AG04449 (cell line): ENCODE data around the gene RBMX.
"Not testable (repeated sequence)": the region's sequence is repeated elsewhere in the genome, so short reads cannot be mapped to it uniquely, and the experiment has no call there.

Source experiments
- CTCF ChIA-PET: fragments of 350-600 bp; formaldehyde crosslinking; extraction: SDS; loops from one replicate; lab custom pipeline; 2021; ENCODE audit warnings: antibody characterized with exemption; lab: Yijun Ruan, JAX
- POLR2A ChIA-PET: fragments of 400-600, 350-600 bp; formaldehyde crosslinking; extraction: SDS; loops from one replicate; lab custom pipeline; 2020; ENCODE audit warnings: antibody characterized with exemption, inconsistent platforms; lab: Yijun Ruan, JAX
- DNase-seq: peaks from one replicate; pipeline ENCODE4 v3.0.0-alpha.2; 2010; ENCODE audit warnings: low read depth, low spot score
- H3K4me3 ChIP-seq: 2 replicates; pipeline ENCODE4 v1.5.1; 2011; ENCODE audit warnings: low read depth, mild to moderate bottlenecking, control low read depth, low read length
- TF ChIP-seq, protein P1 (sequence below): IDR thresholded peaks from one replicate; pipeline ENCODE4 v1.5.1; 2011; ENCODE audit warnings: mild to moderate bottlenecking, moderate library complexity, low read length, control low read depth, inconsistent platforms; ENCODE audit not compliant: insufficient read depth; ENCODE audit errors: missing control alignments

Gene RBMX

DNA sequence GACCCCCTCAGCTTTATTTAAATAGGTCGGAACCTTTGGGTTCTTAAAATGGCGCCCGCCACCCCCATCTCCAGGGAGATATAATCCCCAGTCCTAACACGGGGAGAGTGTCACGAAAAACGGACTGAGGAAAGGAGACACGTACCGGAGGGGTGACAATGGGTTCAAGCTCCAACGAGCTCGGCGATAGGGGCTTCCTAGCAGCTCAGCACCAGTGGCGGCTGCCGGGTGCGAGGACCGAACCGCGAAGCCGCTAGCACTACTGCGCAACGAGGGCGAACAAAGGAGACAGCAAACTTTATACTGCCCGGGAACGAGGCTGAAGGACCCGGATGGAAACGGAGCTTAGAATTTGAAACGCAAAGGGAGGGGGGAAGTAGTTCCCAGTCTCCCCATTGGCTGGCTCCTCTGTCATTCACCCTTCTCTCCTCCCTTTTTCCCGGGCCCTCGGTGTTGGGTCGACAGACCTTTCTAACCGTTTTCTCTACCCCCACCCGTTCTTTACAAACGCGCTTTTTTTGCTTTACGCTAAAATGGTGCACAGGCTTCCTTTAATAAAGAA is at the start of gene RBMX:
Gene RBMX (minus strand): TSS at position 274 of the 562 bp plus-strand sequence. CDS start 1,298 bp downstream, outside the sequence.
- H3K4me3 ChIP-seq = peak within 1 kb of the TSS; percentile 83
- POLR2A ChIA-PET = interaction anchor here (0.6 to 1.3 kb wide), 19 partner anchors 8 to 849 kb away, joined by 3 to 8 read pairs (median 5); no protein-coding TSS in a partner anchor
- CTCF ChIA-PET = no interaction called here
- DNase-seq = peak; percentile 71
- TF ChIP-seq, protein P1, sequence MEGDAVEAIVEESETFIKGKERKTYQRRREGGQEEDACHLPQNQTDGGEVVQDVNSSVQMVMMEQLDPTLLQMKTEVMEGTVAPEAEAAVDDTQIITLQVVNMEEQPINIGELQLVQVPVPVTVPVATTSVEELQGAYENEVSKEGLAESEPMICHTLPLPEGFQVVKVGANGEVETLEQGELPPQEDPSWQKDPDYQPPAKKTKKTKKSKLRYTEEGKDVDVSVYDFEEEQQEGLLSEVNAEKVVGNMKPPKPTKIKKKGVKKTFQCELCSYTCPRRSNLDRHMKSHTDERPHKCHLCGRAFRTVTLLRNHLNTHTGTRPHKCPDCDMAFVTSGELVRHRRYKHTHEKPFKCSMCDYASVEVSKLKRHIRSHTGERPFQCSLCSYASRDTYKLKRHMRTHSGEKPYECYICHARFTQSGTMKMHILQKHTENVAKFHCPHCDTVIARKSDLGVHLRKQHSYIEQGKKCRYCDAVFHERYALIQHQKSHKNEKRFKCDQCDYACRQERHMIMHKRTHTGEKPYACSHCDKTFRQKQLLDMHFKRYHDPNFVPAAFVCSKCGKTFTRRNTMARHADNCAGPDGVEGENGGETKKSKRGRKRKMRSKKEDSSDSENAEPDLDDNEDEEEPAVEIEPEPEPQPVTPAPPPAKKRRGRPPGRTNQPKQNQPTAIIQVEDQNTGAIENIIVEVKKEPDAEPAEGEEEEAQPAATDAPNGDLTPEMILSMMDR = no peak

DNA sequence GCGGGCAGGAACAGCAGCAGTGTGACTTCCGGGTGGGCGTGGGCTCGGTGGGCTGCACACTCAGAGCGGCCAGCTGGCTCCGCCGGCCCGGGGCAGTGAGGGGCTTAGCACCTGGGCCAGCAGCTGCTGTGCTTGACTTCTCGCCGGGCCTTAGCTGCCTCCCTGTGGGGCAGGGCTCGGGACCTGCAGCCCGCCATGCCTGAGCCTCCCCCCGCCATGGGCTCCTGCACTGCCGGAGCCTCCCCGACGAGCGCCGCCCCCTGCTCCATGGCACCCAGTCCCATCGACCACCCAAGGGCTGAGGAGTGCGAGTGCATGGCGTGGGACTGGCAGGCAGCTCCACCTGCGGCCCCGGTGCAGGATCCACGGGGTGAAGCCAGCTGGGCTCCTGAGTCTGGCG is 40.9 kb upstream of the RBMX start:
- CTCF ChIA-PET = interaction anchor here (1.0 to 8.6 kb wide), 2 partner anchors 206 to 211 kb away, joined by 3 to 104 read pairs; no protein-coding TSS in a partner anchor
- H3K4me3 ChIP-seq, POLR2A ChIA-PET, DNase-seq: not testable (repeated sequence)

DNA sequence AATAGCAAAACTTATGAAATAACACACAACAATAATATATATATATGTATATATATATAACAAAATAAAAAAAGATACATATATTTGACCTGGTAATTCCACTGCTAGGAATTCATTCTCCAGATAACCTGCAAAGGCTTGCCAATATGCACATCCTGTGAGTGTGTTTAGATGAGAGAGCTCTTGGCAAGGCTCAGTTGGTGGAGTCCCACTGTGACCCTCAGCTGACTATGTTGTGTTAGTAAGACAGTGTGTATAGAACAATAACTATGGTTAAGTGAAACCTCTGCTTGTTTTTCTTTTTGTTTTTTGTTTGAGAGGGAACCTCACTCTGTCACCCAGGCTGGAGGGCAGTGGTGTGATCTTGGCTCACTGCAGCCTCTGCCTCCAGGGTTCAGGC is 39.5 kb upstream of the RBMX start:
- POLR2A ChIA-PET = no interaction called here
- CTCF ChIA-PET = no interaction called here

DNA sequence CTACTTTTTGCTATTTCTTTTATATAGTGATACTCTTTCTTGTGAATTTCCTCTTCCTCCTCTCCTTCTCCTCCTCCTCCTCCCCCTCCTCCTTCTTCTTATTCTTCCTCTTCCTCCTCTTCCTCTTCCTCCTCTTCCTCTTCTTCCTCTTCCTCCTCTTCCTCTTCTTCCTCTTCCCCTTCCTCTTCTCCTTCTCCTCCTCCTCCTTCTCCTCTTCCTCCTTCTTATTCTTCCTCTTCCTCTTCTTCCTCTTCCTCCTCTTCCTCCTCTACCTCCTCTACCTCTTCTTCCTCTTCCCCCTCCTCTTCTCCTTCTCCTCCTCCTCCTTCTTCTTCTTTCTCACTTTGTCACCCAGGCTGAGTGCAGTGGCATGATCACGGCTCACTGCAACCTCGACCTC is 36.3 kb upstream of the RBMX start:
- ChIA-PET POLR2A (no interaction called here), CTCF (interaction anchor here (1.3 kb wide), 1 partner anchor 210 kb away, joined by 3 read pairs; no protein-coding TSS in a partner anchor)
- TF ChIP-seq, protein P1 = no peak
- DNase-seq = no peak
- H3K4me3 ChIP-seq = no peak overlapping the region

More for the DNA sequence above, 39.5 kb upstream of the RBMX start:
- TF ChIP-seq, protein P1 = no peak
- no peak overlapping the region for H3K4me3 ChIP-seq
- no peak for DNase-seq

DNA sequence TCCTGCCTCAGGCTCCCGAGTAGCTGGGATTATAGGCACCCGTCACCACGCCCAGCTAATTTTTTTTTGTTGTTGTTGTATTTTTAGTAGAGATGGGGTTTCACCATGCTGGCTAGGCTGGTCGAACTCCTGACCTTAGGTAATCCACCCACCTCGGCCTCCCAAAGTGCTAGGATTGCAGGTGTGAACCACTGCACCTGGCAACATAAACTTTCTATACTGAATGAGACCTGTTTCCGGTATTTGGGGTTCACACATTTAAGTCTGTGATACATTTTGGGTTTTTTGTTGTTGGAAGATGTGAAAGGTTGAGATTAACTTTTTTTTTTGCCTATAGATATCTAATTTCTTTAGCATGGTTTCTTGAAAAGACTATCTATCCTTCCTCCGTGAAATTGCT is 31.1 kb upstream of the RBMX start:
- H3K4me3 ChIP-seq, POLR2A ChIA-PET, DNase-seq: not testable (repeated sequence)
- CTCF ChIA-PET = interaction anchor here (2.5 kb wide), 1 partner anchor 13 kb away, joined by 9 read pairs; no protein-coding TSS in a partner anchor

DNA sequence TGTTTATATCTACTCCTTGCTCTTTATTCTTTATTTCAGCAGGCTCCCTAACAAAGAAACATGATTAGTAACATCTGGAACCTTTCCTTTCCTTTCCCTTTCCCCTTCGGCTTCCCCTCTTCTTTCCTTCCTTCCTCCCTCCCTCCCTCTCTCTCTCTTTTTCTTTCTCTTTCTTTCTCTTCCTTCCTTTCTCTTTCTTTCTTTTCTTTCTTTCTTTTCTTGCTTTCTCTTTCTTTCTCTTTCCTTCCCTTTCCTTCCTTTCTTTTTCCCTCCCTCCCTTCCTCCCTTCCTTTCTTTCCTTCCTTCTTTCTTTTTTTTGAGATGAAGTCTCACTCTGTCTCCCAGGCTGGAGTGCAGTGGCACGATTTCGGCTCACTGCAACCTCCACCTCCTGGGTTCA is 30.7 kb upstream of the RBMX start:
- ChIA-PET CTCF (interaction anchor here (2.7 kb wide), 1 partner anchor 14 kb away, joined by 7 read pairs; no protein-coding TSS in a partner anchor), POLR2A (no interaction called here)
- no peak for DNase-seq
- H3K4me3 ChIP-seq = no peak overlapping the region
- TF ChIP-seq, protein P1 = no peak

DNA sequence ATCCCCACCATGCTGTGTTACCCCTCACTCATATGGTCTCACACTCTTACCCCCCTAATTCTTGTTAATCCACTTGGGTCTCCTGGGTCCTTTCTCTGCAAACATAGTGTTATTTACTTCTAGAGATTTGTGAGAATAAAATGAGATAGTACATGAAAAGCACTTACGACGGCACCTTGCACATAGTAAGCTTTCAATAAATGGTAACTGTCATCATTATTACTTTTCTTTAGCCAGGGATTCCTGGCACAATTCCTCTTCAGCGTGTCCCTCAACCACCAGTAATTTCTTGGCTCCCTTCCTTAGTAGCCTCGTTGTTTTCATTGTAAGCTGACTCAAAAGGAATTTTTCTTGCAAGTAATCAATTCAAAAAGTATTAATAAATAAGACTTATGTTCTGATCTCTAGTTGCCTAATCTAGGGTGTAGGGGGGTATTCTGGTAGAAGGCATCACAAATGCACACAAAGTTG is 30.1 kb upstream of the RBMX start:
- POLR2A ChIA-PET = no interaction called here
- DNase-seq = no peak
- CTCF ChIA-PET = interaction anchor here (2.7 kb wide), 1 partner anchor 15 kb away, joined by 7 read pairs; no protein-coding TSS in a partner anchor
- TF ChIP-seq, protein P1 = no peak
- peak overlapping the region; percentile 65 for H3K4me3 ChIP-seq
